T1000 (cell line): Measurements from ENCODE around the gene LIN7B.

Experiments used
- DNase-seq: peaks from one replicate; lab custom pipeline; 2025; ENCODE audit warnings: mixed read lengths; lab: John Stamatoyannopoulos, UW

The LIN7B gene

GRCh38 chr19:49094505-49095482 lies 19.4 kb upstream of the LIN7B start:
- no peak for DNase-seq

DNA sequence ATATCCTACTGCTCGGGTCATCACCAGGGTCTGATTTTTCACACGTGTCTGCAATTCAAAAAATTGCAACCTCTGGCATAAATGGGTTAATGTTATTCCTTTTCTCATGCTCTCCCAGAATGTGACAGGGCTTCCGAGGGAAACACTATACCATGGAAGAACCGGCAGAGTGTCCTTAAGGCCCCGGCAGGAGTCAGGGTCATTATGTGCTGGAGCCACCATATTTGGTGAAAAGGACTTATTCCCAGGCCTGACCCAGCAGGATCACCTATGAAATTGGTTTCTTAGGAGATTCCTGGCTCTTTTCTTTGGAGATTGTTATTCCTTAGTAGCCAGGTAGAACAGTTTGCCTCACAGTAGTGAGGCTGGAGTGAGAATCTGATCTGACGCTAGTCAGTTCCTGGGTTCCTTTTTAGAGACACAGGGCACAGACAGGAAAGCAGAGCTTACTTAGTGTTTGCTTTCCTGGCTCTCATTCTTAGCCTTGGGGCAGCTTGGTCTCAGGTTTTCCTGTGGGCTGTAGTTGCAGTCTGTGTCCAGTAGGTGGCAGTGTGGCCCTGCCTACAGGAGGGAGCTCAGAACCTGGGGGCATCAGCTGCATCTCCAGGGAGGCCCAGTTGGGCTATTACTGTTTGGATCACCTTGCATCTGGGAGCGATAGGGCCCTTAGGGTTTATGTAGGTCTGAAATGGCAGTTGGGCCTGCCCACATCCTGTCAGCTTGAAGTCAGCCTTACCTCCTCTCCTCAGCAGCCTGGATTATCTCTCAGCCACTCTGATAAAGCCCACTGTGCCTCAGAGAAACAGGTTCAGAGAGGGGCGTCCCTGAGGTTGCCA lies 16.5 kb upstream of the LIN7B start:
- peak; percentile 49 for DNase-seq

GRCh38 chr19:49098795-49099194 lies 15.4 kb upstream of the LIN7B start:
- no peak for DNase-seq

DNA sequence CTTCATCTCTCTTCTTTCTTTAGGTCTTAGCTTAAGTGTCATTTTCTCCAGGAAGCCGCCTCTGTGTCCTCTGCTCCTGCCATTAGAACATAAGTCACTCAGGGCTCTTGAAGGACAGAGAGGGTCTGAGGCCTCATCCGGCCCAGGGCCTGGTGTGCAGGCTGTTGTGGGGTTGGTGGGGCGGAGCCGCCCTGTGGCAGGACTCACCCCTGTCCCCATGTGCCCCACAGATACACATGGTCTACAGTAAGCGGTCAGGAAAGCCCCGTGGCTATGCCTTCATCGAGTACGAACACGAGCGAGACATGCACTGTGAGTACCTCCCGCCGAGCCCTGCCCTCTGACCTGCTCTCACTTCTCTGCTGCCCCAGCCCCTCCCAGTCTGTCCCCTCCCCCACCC lies 13.0 kb upstream of the LIN7B start:
- DNase-seq: no peak

- no peak for DNase-seq
These were observed 11.9 kb upstream of the LIN7B start for GRCh38 chr19:49102303-49102702.

DNA sequence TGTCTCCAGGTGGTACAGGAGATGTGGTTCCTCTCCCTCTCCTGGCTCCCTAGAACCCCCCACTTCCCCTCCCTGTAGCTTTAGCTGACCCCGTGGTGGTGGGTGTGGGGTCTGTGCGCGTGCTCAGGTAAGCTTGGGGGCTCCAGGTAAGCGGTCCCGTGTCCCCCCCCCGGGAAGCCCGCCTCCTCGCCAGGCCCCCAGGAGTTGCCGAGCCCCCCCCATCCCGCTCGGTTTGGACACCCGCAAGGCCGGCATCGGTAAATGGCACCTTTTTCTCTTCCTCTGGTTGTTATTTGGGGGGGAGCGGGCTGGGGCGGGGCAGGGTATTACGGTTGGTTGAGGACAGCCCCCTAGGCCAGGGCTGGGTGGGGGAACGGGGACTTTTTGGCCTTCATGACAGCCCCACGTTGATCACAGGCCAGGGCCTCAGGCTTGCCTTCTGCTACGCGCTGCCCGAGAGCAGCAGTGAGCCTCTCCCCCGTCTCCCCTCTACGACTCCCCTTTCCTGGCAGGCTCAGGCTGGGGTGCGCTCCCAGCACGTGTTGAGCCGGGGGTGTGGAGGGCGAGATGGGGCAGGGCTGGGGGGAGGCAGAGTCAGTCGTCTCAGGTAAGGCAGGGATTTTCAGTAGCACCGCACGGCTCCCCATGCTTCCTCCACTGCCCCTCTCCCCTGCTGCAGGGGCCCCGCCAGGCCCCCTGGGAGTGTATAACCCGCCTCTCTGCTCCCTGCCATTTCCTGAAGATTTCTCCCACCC lies 10.7 kb upstream of the LIN7B start:
- no peak for DNase-seq

- no peak for DNase-seq
These were observed 9.8 kb upstream of the LIN7B start for GRCh38 chr19:49104229-49104864.

DNA sequence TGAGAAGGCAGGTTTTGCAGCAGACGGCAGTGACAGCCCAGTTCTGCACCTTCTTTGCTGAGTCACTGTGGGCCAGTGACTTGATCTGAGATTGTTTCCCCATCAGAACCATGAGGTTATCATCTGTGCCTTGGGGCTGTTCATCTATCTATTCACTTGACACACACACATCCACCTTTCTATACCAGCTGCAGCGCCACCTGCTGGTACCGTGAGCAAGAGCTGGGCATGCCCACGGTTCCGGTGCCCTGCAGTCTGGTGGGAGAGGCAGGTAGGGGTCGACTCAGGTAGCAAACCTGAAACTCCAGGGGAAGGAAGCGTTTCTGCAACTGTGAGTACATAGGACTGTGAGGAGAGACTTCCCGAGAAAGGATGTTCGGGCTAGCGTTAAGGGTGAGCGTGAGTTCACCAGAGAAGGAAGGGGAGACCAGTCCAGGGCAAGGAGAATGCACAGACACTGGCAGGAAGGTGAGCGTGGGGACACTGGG lies 7.5 kb upstream of the LIN7B start:
- no peak for DNase-seq

DNA sequence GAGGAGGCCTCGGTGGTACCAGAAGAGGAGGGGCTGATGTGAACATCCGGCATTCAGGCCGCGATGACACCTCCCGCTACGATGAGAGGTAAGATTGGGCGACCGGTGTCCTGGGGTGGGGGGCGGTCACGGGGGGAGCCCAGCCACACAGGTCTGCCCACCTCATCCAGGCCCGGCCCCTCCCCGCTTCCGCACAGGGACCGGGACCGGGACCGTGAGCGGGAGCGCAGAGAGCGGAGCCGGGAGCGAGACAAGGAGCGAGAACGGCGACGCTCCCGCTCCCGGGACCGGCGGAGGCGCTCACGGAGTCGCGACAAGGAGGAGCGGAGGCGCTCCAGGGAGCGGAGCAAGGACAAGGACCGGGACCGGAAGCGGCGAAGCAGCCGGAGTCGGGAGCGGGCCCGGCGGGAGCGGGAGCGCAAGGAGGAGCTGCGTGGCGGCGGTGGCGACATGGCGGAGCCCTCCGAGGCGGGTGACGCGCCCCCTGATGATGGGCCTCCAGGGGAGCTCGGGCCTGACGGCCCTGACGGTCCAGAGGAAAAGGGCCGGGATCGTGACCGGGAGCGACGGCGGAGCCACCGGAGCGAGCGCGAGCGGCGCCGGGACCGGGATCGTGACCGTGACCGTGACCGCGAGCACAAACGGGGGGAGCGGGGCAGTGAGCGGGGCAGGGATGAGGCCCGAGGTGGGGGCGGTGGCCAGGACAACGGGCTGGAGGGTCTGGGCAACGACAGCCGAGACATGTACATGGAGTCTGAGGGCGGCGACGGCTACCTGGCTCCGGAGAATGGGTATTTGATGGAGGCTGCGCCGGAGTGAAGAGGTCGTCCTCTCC lies 6.3 kb upstream of the LIN7B start:
- no peak for DNase-seq

DNA sequence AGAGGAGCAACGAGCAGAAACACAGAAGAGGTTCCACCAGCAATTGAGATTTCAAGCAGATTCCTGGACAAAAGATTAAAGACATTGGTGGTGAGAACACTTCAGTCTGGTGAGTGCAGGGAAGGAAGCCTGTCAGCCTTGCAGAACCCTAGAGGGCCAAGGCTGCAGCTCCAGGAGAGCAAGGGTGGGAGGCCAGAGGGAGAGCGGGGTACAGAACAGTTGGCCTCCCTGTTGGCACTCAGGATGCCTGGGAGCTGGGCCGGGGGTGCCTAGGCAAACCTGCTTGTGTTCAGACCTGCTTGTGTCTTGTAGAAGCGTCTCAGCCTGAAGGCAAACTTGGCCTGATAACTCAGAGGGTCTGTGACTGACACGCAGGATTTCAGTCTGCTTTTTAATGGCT lies 5.1 kb upstream of the LIN7B start:
- DNase-seq: no peak

DNA sequence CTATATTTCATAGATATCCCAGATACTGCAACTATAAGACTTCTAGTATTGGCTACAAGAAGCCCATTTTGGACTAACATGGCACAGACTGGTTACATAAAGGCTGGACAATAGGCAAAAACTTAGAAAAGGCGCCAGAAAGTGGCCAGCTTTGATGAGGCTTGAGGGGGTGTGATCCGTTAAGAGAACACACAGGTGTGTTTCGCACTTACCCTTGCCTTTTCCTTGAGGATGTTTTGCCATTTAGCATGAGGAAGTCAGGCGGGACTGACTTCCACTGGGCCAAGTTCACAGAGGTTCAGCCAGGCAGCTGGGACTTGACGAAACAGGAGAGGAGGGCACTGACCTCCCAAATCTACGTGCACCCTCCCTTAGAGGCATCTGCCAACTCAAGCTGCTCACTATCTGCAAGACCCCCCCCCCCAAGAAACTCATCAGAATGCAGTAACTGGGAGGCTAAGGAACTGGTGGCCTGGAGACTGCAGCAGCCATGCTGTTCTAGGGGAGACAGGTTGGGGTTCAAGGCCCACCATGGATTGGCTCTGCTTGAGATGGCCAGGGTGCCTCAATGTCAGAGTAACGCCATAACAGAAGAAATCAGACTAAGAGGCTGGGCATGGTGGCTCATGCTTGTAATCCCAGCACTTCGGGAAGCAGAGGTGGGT lies 4.5 kb upstream of the LIN7B start:
- no peak for DNase-seq

DNA sequence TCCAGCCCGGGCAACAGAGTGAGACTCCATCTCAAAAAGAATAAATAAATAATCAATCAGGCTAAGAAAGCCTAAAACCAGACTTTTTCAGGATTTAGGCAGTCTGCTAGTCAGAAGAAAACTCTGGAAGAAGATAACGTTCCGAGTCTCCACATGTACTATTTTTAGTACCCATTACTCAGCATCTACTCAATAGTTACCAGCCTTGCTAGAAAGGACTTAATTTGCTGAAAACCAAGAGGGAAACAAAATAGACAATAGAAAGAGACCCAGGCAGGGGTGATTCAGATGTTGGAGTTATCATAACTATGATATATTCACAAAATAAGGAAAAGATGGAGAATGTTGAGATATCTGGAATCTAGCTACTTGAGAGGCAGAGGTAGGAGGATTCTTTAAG lies 3.6 kb upstream of the LIN7B start:
- no peak for DNase-seq

DNA sequence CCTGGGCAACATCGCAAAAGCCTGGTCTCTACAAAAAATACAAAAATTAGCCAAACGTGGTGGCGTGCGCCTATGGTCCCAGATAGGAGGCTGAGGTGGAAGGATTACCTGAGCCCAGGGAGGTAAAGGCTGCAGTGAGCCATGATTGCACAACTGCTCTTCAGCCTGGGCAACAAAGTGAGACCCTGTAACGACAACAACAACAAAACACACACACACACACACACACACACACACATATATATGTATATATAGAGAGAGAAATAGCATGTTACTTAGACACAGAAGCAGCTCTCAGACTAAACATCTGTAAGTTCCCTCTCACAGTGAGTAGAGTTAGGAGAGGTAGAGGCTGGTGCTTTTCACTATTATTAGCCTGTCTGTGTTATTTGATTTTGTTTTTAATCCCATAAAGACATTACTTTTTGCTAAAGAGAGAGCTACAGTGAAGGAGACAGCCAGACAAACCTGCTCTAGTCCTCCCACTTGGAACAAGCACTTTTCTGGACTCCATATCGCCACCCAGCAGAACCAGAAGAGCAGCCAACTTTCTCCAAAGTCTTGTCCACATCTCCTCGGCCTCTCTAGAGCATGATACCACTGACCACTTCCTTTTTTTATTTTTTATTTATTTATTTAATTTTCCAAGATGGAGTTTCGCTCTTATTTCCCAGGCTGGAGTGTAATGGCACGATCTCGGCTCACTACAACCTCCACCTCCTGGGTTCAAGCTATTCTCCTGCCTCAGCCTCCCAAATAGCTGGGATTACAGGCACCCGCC lies 2.8 kb upstream of the LIN7B start:
- DNase-seq: no peak

- DNase-seq: no peak
These were observed 627 bp downstream of the LIN7B start for GRCh38 chr19:49114630-49115363.

GRCh38 chr19:49116544-49116943 lies 2.4 kb downstream of the LIN7B start:
- no peak for DNase-seq

DNA sequence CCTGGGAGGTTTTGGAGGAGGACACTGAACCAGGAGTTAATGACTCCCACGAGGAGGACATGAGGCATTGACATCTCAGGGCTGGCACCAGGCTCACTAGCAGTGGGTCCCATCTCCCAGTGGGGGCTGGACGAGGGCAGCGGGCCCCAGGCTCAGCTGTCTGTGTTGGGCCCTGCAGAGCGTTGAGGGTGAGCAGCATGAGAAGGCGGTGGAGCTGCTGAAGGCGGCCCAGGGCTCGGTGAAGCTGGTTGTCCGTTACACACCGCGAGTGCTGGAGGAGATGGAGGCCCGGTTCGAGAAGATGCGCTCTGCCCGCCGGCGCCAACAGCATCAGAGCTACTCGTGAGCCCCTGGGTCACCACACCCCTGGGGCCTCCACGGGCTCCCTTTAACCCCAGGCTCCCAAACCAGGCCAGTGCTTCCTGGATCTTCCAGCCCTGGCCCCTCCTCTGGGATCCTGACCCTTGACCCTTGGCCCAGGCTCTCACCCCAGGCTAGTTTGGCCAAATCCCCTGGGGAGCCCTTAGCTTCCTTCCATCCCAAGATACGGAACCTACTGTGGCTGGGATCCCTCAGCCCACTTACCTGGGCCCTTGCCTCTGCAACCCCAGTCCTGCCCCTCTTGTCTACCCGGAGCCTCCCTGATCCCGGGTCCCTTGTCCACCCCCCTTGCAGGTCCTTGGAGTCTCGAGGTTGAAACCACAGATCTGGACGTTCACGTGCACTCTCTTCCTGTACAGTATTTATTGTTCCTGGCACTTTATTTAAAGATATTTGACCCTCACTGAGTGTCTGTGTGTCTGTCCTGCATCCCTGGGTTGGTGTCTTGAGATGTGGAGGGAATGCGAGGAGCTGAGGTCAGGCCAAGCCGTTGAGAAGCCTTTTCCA lies 3.8 kb downstream of the LIN7B start:
- no peak for DNase-seq

GRCh38 chr19:49118565-49119410 lies 4.6 kb downstream of the LIN7B start, which contains the start of gene C19orf73:
TSS of gene C19orf73 (minus strand) at chr19:49119143. CDS start at chr19:49119022, 121 bp downstream.
- DNase-seq: peak; percentile 88
